K562 (cell line): Measurements from ENCODE around the gene HES4. TPM values are rescaled to one million over a fixed set of nuclear protein-coding genes. Genes with fewer than 3 reads are reported as not detected.
A peak's percentile ranks its signal among the peaks of the same experiment; 100 is the strongest.

Source experiments
- BRD9 ChIP-seq: fragments of 450-650 bp; IDR thresholded peaks from 2 replicates; pipeline ENCODE4 v1.6.1; 2018; ENCODE audit warnings: low read depth; ENCODE audit not compliant: partially characterized antibody
- FOXP1 ChIP-seq: sonication (generic); formaldehyde crosslinking; IDR thresholded peaks from 2 replicates; pipeline ENCODE4 v1.8.0; 2022; ENCODE audit warnings: mild to moderate bottlenecking, missing genetic modification reagents
- GMEB1 ChIP-seq: fragments of 250-450 bp; sonication (Bioruptor Pico); IDR thresholded peaks from 2 replicates; pipeline ENCODE4 v1.4.0; 2020; ENCODE audit warnings: mild to moderate bottlenecking
- HNRNPUL1 ChIP-seq: fragments of 200-400 bp; formaldehyde crosslinking; IDR thresholded peaks from 2 replicates; pipeline ENCODE4 v1.6.1; 2017; ENCODE audit warnings: low read length
- NELFE ChIP-seq: IDR thresholded peaks from 2 replicates; pipeline ENCODE4 v1.6.1; 2011; ENCODE audit warnings: mild to moderate bottlenecking; ENCODE audit not compliant: insufficient read depth, insufficient read length
- PPARD ChIP-seq: fragments of 250-450 bp; sonication (Bioruptor Pico); IDR thresholded peaks from 2 replicates; pipeline ENCODE4 v1.8.0; 2022; ENCODE audit warnings: inconsistent platforms, mild to moderate bottlenecking, moderate library complexity
- RCOR1 ChIP-seq, 2 experiments: IDR thresholded peaks; 2 replicates each; pipeline ENCODE4 v1.6.1; 2012; ENCODE audit warnings: low read depth in 2 of 2, low read length in 2 of 2, borderline replicate concordance in 1 of 2, improper control_type of control experiment in 1 of 2
- SAFB ChIP-seq: fragments of 200-400 bp; formaldehyde crosslinking; IDR thresholded peaks from 2 replicates; pipeline ENCODE4 v1.6.1; 2017; ENCODE audit warnings: low read depth, low read length, borderline replicate concordance
- SMAD1 ChIP-seq: fragments of 150-350 bp; IDR thresholded peaks from 2 replicates; pipeline ENCODE4 v1.6.1; 2014; ENCODE audit warnings: low read length, low read depth; ENCODE audit not compliant: partially characterized antibody
- SMARCC2 ChIP-seq: fragments of 450-650 bp; IDR thresholded peaks from 2 replicates; pipeline ENCODE4 v1.6.1; 2017; ENCODE audit warnings: antibody characterized with exemption, moderate library complexity, mild to moderate bottlenecking, low read depth
- SRSF3 ChIP-seq: fragments of 200-400 bp; formaldehyde crosslinking; IDR thresholded peaks from 2 replicates; pipeline ENCODE4 v1.6.1; 2016; ENCODE audit warnings: mild to moderate bottlenecking, low read length, moderate library complexity; ENCODE audit not compliant: insufficient read depth
- ZBTB2 ChIP-seq: fragments of 450-650 bp; IDR thresholded peaks from 2 replicates; pipeline ENCODE4 v1.6.1; 2016; ENCODE audit warnings: antibody characterized with exemption
- ZFP1 ChIP-seq: fragments of 450-650 bp; formaldehyde crosslinking; IDR thresholded peaks from 2 replicates; pipeline ENCODE4 v1.4.0; 2020; ENCODE audit warnings: mild to moderate bottlenecking, mixed read lengths
- ZNF184 ChIP-seq: sonication (generic); formaldehyde crosslinking; IDR thresholded peaks from 2 replicates; pipeline ENCODE4 v1.5.0; 2020; ENCODE audit warnings: missing genetic modification reagents
- polyA plus RNA-seq, 8 experiments: library from polyadenylated mRNA; depleted of rRNA in 4 of 8; stranded (reverse) in 5 of 8; unstranded in 3 of 8; fragments of >200 nt; fragmentation: Nextera tagmentation in 2 of 8; fragmentation: Illumina TruSeq in 1 of 8; extraction: Ambion mirVana in 2 of 8; extraction: Trizol in 1 of 8; gene quantifications; 2 replicates each; pipeline versions ENCODE4 v1.2.1 to v1.2.3, GENCODE V29; 2011 to 2014; ENCODE audit warnings: inconsistent platforms in 1 of 8, missing spikeins in 1 of 8
- total RNA-seq, 7 experiments: library from RNA; depleted of rRNA in 6 of 7; stranded (reverse); fragments of >200 nt in 6 of 7; fragmentation: Illumina TruSeq in 2 of 7; extraction: Trizol in 2 of 7; gene quantifications; 2 replicates each; pipeline versions ENCODE4 v1.2.1 to v1.2.3, GENCODE V29; 2011 to 2021; ENCODE audit warnings: low replicate concordance in 1 of 7
- TF ChIP-seq, protein P1 (sequence below): fragments of 250-450 bp; sonication (Bioruptor Pico); IDR thresholded peaks from 2 replicates; pipeline ENCODE4 v1.4.0; 2020; ENCODE audit warnings: mild to moderate bottlenecking, moderate library complexity
- TF ChIP-seq, protein P2 (sequence below): fragments of 250-450 bp; sonication (Bioruptor Pico); IDR thresholded peaks from 2 replicates; pipeline ENCODE4 v1.6.1; 2021; ENCODE audit warnings: mild to moderate bottlenecking

Gene HES4
- total and polyA plus RNA-seq, 9 of the 15 experiments (the other 6 are each of a cell fraction or from before 2014, with no cell fraction given) = 0.21 to 43.7 (median 5.3) TPM; not detected in 2

GRCh38 chr1:1004780-1005697 is 5.1 kb upstream of the HES4 start (continued):
- TF ChIP-seq, protein P1, sequence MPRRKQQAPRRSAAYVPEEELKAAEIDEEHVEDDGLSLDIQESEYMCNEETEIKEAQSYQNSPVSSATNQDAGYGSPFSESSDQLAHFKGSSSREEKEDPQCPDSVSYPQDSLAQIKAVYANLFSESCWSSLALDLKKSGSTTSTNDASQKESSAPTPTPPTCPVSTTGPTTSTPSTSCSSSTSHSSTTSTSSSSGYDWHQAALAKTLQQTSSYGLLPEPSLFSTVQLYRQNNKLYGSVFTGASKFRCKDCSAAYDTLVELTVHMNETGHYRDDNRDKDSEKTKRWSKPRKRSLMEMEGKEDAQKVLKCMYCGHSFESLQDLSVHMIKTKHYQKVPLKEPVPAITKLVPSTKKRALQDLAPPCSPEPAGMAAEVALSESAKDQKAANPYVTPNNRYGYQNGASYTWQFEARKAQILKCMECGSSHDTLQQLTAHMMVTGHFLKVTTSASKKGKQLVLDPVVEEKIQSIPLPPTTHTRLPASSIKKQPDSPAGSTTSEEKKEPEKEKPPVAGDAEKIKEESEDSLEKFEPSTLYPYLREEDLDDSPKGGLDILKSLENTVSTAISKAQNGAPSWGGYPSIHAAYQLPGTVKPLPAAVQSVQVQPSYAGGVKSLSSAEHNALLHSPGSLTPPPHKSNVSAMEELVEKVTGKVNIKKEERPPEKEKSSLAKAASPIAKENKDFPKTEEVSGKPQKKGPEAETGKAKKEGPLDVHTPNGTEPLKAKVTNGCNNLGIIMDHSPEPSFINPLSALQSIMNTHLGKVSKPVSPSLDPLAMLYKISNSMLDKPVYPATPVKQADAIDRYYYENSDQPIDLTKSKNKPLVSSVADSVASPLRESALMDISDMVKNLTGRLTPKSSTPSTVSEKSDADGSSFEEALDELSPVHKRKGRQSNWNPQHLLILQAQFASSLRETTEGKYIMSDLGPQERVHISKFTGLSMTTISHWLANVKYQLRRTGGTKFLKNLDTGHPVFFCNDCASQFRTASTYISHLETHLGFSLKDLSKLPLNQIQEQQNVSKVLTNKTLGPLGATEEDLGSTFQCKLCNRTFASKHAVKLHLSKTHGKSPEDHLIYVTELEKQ (CRISPR knock-in tag) = no peak
- TF ChIP-seq GMEB1 (CRISPR knock-in tag) = 0 out of 2 replicates have a peak, but pooled peaks have one; percentile 15
- TF ChIP-seq, protein P2, sequence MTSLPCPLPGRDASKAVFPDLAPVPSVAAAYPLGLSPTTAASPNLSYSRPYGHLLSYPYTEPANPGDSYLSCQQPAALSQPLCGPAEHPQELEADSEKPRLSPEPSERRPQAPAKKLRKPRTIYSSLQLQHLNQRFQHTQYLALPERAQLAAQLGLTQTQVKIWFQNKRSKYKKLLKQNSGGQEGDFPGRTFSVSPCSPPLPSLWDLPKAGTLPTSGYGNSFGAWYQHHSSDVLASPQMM (CRISPR knock-in tag) = no peak
- TF ChIP-seq HNRNPUL1 = no peak
- peak in 1 of 2 experiments; percentile 93; a peak in 3 of 4 replicates for TF ChIP-seq RCOR1 (IDR thresholded peaks at IDR 0.05; ENCODE audit: borderline replicate concordance in 1 of 2, low read depth in 2 of 2, low read length in 2 of 2)
- TF ChIP-seq NELFE = no peak
- no peak for TF ChIP-seq PPARD (CRISPR knock-in tag)
- no peak for TF ChIP-seq SRSF3
- no peak for TF ChIP-seq SMARCC2
- TF ChIP-seq ZBTB2 = peak; percentile 75
- no peak for TF ChIP-seq SMAD1
- TF ChIP-seq ZNF184 = no peak
- TF ChIP-seq FOXP1 (CRISPR knock-in tag) = no peak
- TF ChIP-seq SAFB = no peak
- TF ChIP-seq BRD9 = peak; percentile 96
- no peak for TF ChIP-seq ZFP1 (CRISPR knock-in tag)
